Karpas-422 (cell line): ENCODE measurements around the gene RFX2. TPM values are rescaled to one million over a fixed set of nuclear protein-coding genes. Genes with fewer than 3 reads are reported as not detected.

Experiments used
- DNase-seq: peaks from one replicate; pipeline ENCODE4 v3.0.0-alpha.2; 2015
- H2AFZ ChIP-seq: fragments of 200-600 bp; sonication (generic); 2 replicates; pipeline ENCODE4 v1.6.1; 2014; ENCODE audit warnings: antibody characterized with exemption, low read length, mixed read lengths
- H3K27ac ChIP-seq: fragments of 200-600 bp; sonication (generic); 2 replicates; pipeline ENCODE4 v1.5.1; 2014; ENCODE audit warnings: mild to moderate bottlenecking, low read length, moderate library complexity
- H3K27me3 ChIP-seq: fragments of 200-600 bp; sonication (generic); 2 replicates; pipeline ENCODE4 v1.6.1; 2014; ENCODE audit warnings: low read length, mixed read lengths
- H3K36me3 ChIP-seq: fragments of 200-600 bp; sonication (generic); 2 replicates; pipeline ENCODE4 v1.6.1; 2014; ENCODE audit warnings: low read length, mixed read lengths; ENCODE audit not compliant: insufficient read depth
- H3K4me1 ChIP-seq: fragments of 200-600 bp; sonication (generic); 2 replicates; pipeline ENCODE4 v1.6.1; 2014; ENCODE audit warnings: mild to moderate bottlenecking, low read length, mixed read lengths
- H3K4me2 ChIP-seq: fragments of 200-600 bp; sonication (generic); 2 replicates; pipeline ENCODE4 v1.6.1; 2014; ENCODE audit warnings: low read length, low read depth, mild to moderate bottlenecking; ENCODE audit not compliant: poor library complexity, severe bottlenecking
- H3K4me3 ChIP-seq: fragments of 200-600 bp; sonication (generic); 2 replicates; pipeline ENCODE4 v1.5.1; 2014; ENCODE audit warnings: mild to moderate bottlenecking, antibody characterized with exemption, low read length, mixed read lengths
- H3K79me2 ChIP-seq: fragments of 200-600 bp; sonication (generic); 2 replicates; pipeline ENCODE4 v1.6.1; 2014; ENCODE audit warnings: mild to moderate bottlenecking, low read length, mixed read lengths
- H3K9ac ChIP-seq: fragments of 200-600 bp; sonication (generic); 2 replicates; pipeline ENCODE4 v1.6.0; 2014; ENCODE audit warnings: low read length
- H3K9me2 ChIP-seq: fragments of 200-600 bp; sonication (generic), shearing (Covaris generic); replicated peaks from 2 replicates; pipeline ENCODE4 v1.6.0; 2014; ENCODE audit warnings: mild to moderate bottlenecking, low read length, moderate library complexity; ENCODE audit not compliant: insufficient read depth
- H3K9me3 ChIP-seq: fragments of 300-700, 200-600 bp; sonication (generic); 2 replicates; pipeline ENCODE4 v1.6.1; 2014; ENCODE audit warnings: low read length, mixed read lengths
- H4K20me1 ChIP-seq: fragments of 200-600 bp; sonication (generic); 2 replicates; pipeline ENCODE4 v1.6.1; 2014; ENCODE audit warnings: mild to moderate bottlenecking, antibody characterized with exemption, low read length, low read depth; ENCODE audit not compliant: insufficient read depth
- total RNA-seq: library from RNA; depleted of rRNA; stranded (reverse); fragments of >200 nt; shearing (Covaris generic); gene quantifications from 2 replicates; pipeline ENCODE4 v1.2.3, GENCODE V29; 2014; ENCODE audit warnings: low replicate concordance

The RFX2 gene
- total RNA-seq, 1 experiment from 2014 or later = 6.4 TPM

- no peak for DNase-seq
- Histone ChIP-seq H3K4me2 (no peak overlapping the region), H3K27ac (no peak overlapping the region), H3K36me3 (no peaks in the 10 kb centered on the region), H3K9me3 (no peaks in the 10 kb centered on the region), H3K9me2 (no peaks in the 10 kb centered on the region), H3K79me2 (no peaks in the 10 kb centered on the region), H3K9ac (no peak overlapping the region), H3K4me1 (no peaks in the 10 kb centered on the region), H4K20me1 (no peaks in the 10 kb centered on the region), H3K4me3 (no peak overlapping the region), H3K27me3 (no peaks in the 10 kb centered on the region), H2AFZ (no peak overlapping the region)
Measured at GRCh38 chr19:5999693-6000092, 110.6 kb downstream of the RFX2 start.

- no peak overlapping the region for H3K27ac ChIP-seq
- peak; percentile 48 for DNase-seq
Measured at GRCh38 chr19:5997371-5997770, 112.9 kb downstream of the RFX2 start.

DNA sequence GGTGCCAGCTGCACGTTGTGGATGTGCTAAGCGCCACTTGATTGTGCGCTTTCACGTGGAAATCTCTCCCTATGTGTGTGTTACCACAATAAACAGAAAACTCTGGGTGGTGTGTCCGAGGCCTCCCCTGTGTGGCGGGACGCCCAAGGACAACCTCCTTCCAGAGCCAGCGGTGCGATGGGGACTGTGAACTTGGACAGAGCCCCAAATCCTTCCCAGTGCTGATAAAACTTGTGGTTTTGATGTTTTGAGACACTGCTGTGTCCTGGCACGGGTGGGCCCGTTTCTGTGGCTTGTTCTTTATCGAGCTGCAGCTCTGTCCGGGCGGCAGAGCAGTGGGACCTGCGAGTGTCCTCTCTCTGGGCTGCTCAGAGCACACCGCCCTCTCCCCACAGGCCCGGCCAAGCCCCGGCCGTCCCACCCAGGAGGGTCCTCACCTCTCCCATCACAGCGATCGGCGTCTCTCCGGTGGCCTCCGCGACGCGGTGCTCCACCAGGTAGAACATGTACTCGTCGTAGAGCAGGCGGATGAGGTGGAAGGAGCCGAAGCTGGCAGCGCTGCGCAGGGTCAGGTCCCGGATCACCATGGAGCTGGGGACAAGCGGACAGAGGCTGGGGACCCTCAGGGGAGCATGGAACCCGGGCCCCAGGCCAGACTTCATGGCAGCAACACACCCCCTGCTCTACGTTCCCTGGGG is 113.5 kb downstream of the RFX2 start:
- H3K27me3 ChIP-seq = no peaks in the 10 kb centered on the region
- DNase-seq = no peak
- no peaks in the 10 kb centered on the region for H4K20me1 ChIP-seq
- H3K9me3 ChIP-seq = no peaks in the 10 kb centered on the region
- no peak overlapping the region for H3K9ac ChIP-seq
- H3K9me2 ChIP-seq = no peaks in the 10 kb centered on the region
- no peaks in the 10 kb centered on the region for H3K79me2 ChIP-seq
- no peak overlapping the region for H3K4me3 ChIP-seq
- H2AFZ ChIP-seq = no peak overlapping the region
- H3K27ac ChIP-seq = no peak overlapping the region
- H3K36me3 ChIP-seq = no peaks in the 10 kb centered on the region
- H3K4me1 ChIP-seq = no peaks in the 10 kb centered on the region
- no peak overlapping the region for H3K4me2 ChIP-seq

More at GRCh38 chr19:5997371-5997770, 112.9 kb downstream of the RFX2 start:
- H3K4me1 ChIP-seq = no peaks in the 10 kb centered on the region
- no peaks in the 10 kb centered on the region for H3K27me3 ChIP-seq
- no peaks in the 10 kb centered on the region for H3K79me2 ChIP-seq
- no peak overlapping the region for H3K9ac ChIP-seq
- H3K4me2 ChIP-seq = no peak overlapping the region
- H4K20me1 ChIP-seq = no peaks in the 10 kb centered on the region
- H2AFZ ChIP-seq = no peak overlapping the region
- H3K9me2 ChIP-seq = no peaks in the 10 kb centered on the region
- H3K9me3 ChIP-seq = no peaks in the 10 kb centered on the region
- no peaks in the 10 kb centered on the region for H3K36me3 ChIP-seq
- H3K4me3 ChIP-seq = no peak overlapping the region

GRCh38 chr19:5996102-5996501 is 114.2 kb downstream of the RFX2 start:
- H3K79me2 ChIP-seq = no peaks in the 10 kb centered on the region
- DNase-seq = no peak
- no peaks in the 10 kb centered on the region for H3K36me3 ChIP-seq
- no peak overlapping the region for H3K27ac ChIP-seq
- H2AFZ ChIP-seq = no peak overlapping the region
- no peaks in the 10 kb centered on the region for H3K4me1 ChIP-seq
- no peaks in the 10 kb centered on the region for H3K27me3 ChIP-seq
- H3K9me3 ChIP-seq = no peaks in the 10 kb centered on the region
- H4K20me1 ChIP-seq = no peaks in the 10 kb centered on the region
- no peak overlapping the region for H3K4me3 ChIP-seq
- H3K4me2 ChIP-seq = no peak overlapping the region
- H3K9ac ChIP-seq = no peak overlapping the region
- no peaks in the 10 kb centered on the region for H3K9me2 ChIP-seq

GRCh38 chr19:5995606-5996005 is 114.7 kb downstream of the RFX2 start:
- Histone ChIP-seq H3K27ac (no peak overlapping the region), H3K79me2 (no peaks in the 10 kb centered on the region), H4K20me1 (no peaks in the 10 kb centered on the region), H3K27me3 (no peaks in the 10 kb centered on the region), H3K36me3 (no peaks in the 10 kb centered on the region), H3K9me2 (no peaks in the 10 kb centered on the region), H3K9ac (no peak overlapping the region), H3K4me3 (no peak overlapping the region), H3K4me1 (no peaks in the 10 kb centered on the region), H2AFZ (no peak overlapping the region), H3K4me2 (no peak overlapping the region), H3K9me3 (no peaks in the 10 kb centered on the region)
- no peak for DNase-seq

DNA sequence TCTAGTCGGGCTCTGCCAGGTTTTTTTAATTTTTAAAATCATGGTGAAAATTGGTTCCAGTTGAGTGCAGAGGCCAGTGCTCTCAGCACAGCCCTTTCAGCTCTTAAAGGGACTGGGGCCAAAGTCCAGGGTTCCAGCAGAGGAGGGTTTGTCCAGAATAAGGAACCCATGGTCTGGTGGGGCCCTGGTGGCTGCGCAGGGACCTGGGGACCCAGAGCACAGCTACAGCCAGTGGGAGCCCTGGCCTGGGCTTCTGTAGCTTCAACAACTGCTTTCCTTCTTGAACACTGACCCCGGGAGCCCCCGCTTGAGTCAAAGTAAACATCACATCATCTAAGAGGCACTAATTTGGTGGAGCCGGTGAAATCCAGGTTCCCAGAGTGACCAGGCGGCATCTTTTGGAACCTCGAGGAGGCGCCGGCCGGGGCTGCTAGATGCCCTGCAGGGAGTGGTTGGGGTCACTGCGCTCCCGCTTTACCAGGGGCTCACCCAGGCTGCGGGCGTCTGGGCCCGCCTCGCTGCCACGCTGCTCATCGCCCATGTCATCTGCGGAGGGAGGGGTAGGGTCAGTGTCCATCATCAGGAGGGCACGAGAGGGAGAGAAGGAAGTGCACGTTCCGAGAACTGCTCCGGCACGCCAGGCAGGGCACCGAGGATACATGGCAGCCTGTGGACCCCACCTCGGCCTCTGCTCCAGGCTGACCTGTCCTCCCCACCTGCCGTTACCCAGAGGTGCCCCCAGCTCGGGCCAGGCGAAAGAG is 115.7 kb downstream of the RFX2 start:
- Histone ChIP-seq H3K9me3 (no peaks in the 10 kb centered on the region), H3K4me2 (no peak overlapping the region), H3K4me3 (no peak overlapping the region), H3K4me1 (no peaks in the 10 kb centered on the region), H2AFZ (no peak overlapping the region), H3K9me2 (no peaks in the 10 kb centered on the region), H3K36me3 (no peaks in the 10 kb centered on the region), H4K20me1 (no peaks in the 10 kb centered on the region), H3K9ac (no peak overlapping the region), H3K27me3 (no peaks in the 10 kb centered on the region), H3K79me2 (no peaks in the 10 kb centered on the region), H3K27ac (no peak overlapping the region)
- DNase-seq = no peak

- no peaks in the 10 kb centered on the region for H3K9me3 ChIP-seq
- no peaks in the 10 kb centered on the region for H3K27me3 ChIP-seq
- no peaks in the 10 kb centered on the region for H3K36me3 ChIP-seq
- H3K4me3 ChIP-seq = no peak overlapping the region
- H3K27ac ChIP-seq = no peak overlapping the region
- H3K9me2 ChIP-seq = no peaks in the 10 kb centered on the region
- no peak overlapping the region for H3K4me2 ChIP-seq
- H2AFZ ChIP-seq = no peak overlapping the region
- no peaks in the 10 kb centered on the region for H3K4me1 ChIP-seq
- no peaks in the 10 kb centered on the region for H4K20me1 ChIP-seq
- no peak overlapping the region for H3K9ac ChIP-seq
- no peaks in the 10 kb centered on the region for H3K79me2 ChIP-seq
- DNase-seq = no peak
Measured at GRCh38 chr19:5993648-5994358, 116.5 kb downstream of the RFX2 start.

DNA sequence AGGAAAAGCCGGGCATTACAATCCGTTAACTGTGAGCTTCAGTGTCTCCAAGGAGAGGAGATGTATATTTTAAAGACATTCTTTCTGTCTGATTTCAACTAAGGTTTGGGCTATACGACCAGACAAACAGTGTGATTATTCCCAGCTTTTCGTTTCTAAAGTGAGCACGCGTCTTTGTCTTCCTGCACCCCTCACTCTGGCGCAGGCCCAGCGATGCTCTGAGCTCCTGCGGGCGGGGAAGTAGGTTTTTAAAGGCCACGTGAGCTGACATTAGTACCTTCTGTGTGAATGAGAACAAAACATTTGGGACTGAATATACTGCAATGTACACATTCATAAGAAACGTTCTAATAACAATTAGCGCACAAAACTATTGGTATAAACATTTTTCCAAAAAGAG is 117.1 kb downstream of the RFX2 start:
- H3K4me1 ChIP-seq = no peaks in the 10 kb centered on the region
- H4K20me1 ChIP-seq = no peaks in the 10 kb centered on the region
- H3K9me2 ChIP-seq = no peaks in the 10 kb centered on the region
- H3K27me3 ChIP-seq = no peaks in the 10 kb centered on the region
- H3K9me3 ChIP-seq = no peaks in the 10 kb centered on the region
- no peaks in the 10 kb centered on the region for H3K79me2 ChIP-seq
- H2AFZ ChIP-seq = no peak overlapping the region
- DNase-seq = no peak
- H3K9ac ChIP-seq = no peak overlapping the region
- no peak overlapping the region for H3K4me2 ChIP-seq
- H3K4me3 ChIP-seq = no peak overlapping the region
- H3K36me3 ChIP-seq = no peaks in the 10 kb centered on the region
- no peak overlapping the region for H3K27ac ChIP-seq
